Measurements from ENCODE around the gene C17orf78.
"Not testable (repeated sequence)": the region's sequence is repeated elsewhere in the genome, so short reads cannot be mapped to it uniquely, and the experiment has no call there.

The C17orf78 gene

DNA sequence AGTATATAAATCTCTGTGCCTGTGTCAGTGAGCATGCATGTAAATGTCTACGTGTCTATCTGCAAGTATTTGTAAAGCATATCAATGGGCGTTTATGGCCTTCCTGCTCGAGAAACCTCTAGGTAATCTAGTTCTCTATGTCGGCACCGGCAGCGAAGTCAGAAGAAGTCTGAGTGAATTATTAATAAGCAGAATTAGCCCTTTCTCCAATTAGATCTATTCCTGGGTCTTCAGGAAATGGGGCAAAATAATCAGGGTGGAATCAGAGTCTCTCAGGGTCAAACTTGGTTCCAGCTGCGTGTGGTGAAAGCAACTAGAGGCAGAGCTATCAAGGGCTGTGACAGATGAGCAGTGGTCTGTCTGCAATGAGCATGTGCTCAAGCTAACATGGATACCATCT, at the start of gene C17orf78:
C17orf78 (plus strand) TSS at position 280 of the 400 bp plus-strand sequence; CDS start at position 388, 108 bp downstream.
- in situ Hi-C loops (cut with MboI; ENCODE audit: low sequenced_read_pairs) = no loop called here

DNA sequence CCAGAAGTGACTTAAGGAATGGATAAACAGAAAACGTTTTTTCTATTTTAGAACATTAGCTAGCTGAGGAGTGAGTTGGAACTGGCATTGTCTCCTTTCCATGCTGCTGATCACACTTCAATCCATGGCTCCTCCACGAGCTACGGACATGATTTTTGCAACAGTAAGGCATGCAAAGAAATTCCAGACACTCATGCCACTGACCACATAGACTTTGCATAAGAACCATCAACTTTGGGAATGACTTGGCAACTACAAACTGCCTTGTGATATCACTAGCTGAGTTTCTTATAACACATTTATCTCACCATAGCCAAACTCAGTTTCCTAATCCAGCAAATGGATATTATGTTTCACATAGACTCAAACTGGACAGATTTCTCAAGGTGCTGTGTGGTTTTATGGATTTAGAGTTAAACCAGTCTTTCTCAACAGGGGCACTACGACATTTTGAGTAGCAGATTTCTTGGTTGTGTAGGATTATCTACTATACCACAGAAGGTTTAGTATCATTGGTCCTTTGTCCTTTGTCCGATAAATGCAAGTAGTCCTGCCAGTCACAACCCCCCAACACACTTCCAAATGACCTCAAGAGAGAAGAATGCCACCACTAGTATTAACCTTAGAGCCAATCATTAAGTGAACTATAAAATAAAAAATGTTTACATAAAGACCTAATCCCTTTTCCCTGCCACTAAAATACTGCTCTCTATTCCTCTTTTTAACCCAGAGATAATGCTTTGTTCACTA, 48.3 kb upstream of the C17orf78 start:
- in situ Hi-C loops (cut with MboI; ENCODE audit: low sequenced_read_pairs) = no loop called here

DNA sequence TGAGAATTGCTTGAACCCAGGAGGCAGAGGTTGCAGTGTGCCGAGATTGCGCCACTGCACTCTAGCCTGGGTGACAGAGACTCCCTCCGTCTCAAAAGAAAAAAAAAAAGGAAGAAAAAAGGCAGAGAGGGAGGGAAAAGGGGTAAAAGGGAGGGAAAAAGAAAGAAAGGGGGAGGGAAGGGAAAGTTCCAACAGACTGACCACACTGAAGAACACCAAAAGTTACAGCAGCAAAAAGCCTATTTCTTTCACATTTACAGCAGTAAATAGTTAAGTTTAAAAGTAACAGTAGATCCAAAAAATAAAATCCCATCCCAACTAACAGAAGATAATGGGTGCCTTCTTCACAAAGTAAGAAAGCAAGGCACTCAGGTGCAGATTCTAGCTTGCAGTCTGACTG, 36.9 kb upstream of the C17orf78 start:
- in situ Hi-C loops (cut with MboI; ENCODE audit: low sequenced_read_pairs) = no loop called here

DNA sequence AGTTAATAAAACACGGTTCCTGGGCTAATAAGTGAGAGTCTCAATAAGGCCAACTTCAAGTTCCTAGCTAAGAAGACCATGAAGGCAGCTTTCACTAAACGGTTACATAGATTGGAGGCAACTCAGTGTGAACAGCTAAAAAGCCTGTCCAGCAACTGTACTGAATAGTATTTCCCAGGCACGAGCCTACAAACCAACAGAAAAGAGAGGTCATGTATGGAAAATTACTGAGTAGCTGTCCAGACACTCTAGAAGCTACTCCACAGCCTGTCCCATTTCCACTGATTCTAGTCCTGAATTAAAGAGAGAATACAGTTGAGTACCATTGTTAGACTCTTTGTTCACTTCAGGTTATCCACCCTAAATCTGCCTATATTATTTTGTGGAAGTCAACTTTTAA, 36.5 kb upstream of the C17orf78 start:
- in situ Hi-C loops (cut with MboI; ENCODE audit: low sequenced_read_pairs) = no loop called here

DNA sequence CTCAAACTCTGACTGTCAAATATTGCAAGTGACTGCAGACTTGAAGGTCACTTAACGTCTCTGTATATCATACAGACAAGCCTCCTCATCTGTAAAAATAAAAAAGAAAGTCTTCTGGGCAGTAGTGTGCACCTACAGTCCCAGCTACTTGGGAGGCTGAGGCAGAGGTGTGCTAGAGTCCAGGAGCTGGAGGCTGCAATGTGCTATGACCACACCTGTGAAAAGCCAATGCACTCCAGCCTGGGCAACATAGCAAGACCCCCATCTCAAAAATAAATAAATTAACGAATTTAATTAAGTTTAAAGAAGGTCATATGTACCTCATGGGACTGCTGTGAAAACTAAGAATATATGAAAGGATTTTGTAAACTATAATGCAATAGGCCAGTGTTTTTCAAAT, 35.0 kb upstream of the C17orf78 start:
- in situ Hi-C loops (cut with MboI; ENCODE audit: low sequenced_read_pairs) = no loop called here

DNA sequence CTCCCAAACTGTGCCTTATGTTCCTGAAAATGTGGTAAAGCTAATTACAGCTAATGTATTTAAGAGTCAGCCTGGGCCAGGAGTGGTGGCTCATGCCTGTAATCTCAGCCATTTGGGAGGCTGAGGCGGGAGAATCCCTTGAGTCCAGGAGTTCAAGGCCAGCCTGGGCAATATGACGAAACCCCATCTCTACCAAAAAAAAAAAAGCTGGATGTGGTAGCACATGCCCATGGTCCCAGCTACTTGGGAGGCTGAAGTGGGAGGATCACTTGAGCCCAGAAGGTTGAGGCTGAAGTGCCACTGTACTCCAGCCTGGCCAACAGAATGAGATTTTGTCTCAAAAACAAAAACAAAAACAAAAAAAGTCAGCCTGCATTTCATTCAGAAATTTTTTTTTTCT, 33.2 kb upstream of the C17orf78 start:
- in situ Hi-C loops (cut with MboI; ENCODE audit: low sequenced_read_pairs) = no loop called here

DNA sequence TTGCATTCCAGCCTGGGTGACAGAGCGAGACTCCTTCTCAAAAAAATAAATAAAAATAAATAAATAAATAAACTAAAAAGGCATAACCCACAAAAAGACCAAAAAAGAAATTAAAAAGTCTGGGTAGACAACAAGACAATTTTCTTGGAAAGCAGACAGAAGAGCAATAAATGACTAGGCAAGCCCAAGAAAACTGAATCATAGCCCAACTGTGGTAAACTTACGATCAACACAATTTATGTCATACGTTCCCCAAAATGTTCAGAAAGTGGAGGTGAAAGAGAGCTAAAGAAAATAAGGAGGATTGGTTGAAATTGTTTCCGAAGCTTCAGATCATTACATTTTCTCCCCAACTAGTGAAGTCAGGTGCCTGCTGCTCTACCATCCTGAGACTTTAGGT, 31.3 kb upstream of the C17orf78 start:
- in situ Hi-C loops (cut with MboI; ENCODE audit: low sequenced_read_pairs) = no loop called here

DNA sequence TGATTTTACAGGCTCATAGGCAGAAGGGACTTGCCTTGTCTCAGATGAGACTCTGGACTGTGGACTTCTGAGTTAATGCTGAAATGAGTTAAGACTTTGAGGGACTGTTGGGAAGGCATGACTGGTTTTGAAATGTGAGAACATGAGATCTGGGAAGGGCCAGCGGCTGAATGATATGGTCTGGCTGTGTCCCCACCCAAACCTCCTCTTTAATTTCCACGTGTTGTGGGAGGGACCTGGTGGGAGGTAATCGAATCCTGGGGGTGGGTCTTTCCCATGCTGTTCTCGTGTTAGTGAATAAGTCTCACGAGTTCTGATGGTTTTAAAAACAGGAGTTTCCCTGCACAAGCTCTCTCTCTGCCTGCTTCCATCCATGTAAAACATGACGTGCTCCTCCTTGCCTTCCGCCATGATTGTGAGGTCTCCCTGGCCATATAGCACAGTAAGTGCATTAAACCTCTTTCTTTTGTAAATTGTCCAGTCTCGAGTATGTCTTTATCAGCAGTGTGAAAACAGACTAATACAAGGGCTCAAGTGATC, 28.9 kb upstream of the C17orf78 start:
- in situ Hi-C loops (cut with MboI; ENCODE audit: low sequenced_read_pairs) = not testable (repeated sequence)

DNA sequence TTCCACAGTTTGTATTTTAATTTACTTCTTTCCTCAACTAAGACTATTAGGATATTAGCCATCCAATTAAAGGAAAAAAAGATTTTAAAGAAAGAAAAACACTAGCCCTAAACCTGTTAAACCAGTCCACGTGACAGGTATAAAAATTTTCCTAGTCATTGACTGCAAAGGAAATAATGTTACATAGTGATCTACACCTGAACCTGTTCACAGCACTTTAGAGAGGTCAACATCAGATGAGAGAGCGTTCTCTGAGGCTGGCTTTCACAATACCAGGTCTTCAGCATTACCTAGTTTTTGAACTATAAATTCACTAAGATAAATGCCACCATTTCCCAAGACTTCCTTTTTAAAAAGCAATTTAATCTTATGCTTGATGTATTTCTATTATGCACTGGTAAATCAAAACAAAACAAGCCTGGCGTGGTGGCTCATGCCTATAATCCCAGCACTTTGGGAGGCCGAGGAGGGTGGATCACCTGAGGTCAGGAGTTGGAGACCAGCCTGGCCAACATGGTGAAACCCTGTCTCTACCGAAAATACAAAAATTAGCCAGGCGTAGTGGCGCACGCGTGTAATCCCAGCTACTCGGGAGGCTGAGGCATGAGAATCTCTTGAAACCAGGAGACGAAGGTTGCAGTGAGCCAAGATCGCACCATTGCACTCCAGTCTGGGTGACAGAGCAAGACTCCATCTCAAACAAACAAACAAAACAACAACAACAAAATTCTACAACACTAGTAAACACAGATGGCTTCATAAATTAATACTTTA, 18.8 kb upstream of the C17orf78 start:
- in situ Hi-C loops (cut with MboI; ENCODE audit: low sequenced_read_pairs) = not testable (repeated sequence)

DNA sequence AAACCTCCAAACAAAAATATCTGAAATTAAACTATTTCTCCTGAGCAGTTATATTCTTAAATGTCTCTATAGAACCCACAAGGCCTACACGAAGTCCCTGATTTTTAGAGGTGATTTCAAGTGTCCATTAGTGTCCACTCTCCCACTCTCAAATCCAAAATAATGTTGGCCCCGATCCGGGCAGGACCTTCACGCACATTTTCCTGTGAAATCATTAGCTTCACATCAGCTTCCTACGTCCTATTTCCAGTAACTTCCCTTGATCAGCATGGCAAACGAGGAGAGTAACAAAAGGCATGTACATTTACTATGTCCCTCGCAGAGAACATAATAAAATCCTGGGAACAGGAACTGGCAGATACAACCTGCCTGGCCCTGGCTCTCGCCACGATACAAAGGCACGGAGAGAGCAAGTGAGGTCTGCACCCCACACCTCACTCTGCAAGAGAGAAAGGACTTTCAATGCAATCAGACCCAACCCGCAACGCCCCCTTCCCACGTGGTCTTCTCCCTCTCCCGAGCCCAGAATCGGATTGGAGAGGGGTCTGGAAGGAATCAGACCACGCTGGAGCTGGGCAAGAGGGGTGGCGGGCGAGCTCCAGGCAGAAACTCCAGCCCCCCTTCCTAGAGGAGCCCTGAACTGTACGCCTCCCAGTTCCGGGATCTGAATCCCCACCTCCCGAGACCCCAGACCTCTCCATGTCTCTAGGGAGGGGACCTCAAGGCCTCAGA, 17.5 kb upstream of the C17orf78 start:
- in situ Hi-C loops (cut with MboI; ENCODE audit: low sequenced_read_pairs) = no loop called here

DNA sequence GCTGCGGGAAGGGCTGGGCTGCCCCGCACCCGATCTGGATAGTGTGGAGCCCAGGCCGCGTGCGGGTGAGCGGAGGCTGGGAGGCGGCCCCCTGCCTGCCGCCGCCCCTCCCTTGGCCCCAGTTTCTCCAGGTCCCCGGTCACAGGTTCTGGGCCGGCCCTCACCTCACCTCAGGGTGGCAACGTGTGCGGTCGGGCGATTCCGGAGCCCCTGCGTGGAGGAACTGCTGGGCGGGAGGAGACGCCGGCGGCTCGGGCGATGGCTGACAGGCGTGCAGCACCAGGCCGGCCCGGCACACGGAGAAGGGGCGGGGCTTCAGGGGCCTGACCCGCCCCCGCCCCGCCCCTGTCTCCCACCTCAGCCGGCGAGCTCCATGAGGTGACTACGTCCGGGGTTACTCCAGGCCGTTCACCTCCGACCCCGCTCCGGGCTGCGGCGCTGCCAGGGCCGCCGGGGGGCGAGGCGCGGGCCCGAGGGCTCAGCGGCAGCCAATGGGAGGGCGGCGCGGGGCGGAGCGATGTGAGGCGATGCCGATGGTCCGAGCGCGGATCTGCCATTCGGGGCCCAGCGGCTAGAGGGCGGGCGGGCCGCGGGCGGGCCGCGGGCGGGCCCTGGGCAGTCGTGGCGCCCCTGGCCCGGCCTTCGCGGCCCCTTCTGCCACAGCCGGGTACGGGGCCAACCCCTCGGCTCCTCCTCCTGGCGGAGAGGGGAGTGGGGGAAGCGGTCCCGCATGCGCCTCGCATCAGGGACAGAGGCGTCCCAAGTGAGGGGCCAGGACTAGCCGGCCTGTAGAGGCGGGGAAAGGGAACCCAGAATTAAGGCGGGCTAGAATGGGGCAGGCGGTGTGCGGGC, 16.7 kb upstream of the C17orf78 start:
- in situ Hi-C loops (cut with MboI; ENCODE audit: low sequenced_read_pairs) = no loop called here

DNA sequence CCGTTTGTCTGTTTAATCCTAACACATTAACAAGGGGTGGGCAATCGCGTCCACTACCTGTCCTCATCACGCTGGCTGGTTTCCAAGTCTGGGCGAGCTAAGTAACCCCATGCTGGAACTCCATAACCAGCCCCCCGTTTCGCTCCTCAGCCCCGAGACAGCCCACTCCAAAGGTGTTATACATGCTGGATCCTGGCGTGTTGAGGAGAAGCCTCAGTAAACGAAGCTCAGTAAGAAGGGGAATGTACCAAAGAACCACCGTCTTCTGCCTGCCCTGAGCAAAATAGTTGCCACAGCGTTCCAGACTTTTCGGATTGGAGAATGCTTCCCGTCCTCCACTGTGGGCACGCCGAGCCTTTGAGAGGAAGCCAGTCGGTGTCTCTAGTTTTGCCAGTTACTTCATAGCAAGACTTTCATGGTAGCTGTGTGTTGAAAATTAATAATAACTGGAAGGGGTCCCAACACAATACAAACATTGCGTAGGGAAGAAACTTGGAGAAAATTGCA, 16.1 kb upstream of the C17orf78 start:
- in situ Hi-C loops (cut with MboI; ENCODE audit: low sequenced_read_pairs) = no loop called here

DNA sequence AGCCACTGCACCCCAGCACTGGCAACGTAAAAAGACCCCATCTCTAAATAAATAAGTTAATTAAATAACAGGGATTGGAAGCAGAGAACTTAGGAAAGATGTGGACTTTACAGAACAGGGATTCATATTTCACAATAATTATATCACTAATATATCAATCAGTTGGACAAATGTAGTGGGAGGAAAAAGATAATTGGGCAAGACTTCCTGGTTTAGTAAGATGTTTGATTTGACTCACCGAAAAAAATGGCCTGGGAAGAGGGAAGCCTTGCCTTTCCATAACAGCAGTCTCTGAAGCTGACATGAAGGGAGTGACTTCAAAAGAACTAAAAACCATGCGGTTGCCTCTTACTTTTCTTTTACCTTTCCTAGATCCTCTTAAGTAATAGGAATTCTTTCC, 15.2 kb upstream of the C17orf78 start:
- in situ Hi-C loops (cut with MboI; ENCODE audit: low sequenced_read_pairs) = no loop called here

DNA sequence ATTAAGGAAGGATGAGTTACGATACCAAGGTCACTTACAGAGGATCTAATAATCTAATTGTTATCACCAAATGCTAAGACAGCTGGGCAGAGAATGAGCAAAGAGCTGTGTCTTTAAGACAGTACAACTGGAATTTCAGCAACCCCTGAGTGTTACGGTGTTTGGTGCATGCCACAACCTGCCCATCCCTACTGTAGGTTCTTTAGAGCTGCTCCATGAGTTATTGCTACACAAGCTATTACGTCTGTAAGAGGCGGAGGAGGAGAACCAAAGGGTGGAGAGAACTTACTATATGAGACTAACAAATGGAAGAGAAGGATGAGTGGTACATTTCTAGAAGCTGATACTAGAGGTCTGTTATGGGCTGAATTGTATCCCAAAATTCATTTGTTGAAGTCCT, 14.2 kb upstream of the C17orf78 start:
- in situ Hi-C loops (cut with MboI; ENCODE audit: low sequenced_read_pairs) = no loop called here

DNA sequence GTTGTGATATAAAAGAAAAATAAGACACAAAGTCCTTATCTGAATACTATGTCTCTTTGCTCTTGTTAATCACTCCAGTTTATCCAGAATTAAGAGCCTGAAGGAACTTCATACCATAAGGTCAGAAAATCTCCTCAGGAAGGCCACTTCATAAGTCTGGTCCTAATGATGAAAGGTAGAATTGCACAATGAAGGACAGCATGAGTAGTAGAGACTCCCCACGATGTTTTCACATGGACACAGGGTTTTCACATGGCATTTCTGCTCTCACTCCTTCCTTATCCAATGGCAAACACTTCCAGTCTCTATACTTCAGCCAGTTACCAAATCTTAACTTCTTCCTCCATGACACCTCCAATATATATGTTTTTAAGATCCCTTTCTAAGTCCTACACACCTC, 10.2 kb upstream of the C17orf78 start:
- in situ Hi-C loops (cut with MboI; ENCODE audit: low sequenced_read_pairs) = no loop called here

DNA sequence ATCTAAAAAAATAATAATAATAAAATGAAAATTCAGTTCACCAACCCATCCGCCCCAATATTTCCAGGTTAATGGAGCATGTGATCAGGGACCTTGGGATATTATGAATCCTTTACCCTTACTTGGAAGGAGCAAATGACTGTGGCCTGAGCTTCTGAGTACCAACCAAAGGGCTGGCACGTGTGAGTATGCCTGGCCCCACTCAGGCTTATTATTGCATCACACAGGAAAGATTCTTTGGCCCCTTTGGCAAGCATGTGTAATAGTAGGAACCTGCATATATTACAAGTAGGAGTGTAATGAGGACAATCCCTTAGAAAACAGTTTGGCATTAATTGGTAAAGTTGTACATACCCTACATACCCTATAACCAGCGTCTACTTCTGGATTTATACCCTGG, 7.2 kb upstream of the C17orf78 start:
- in situ Hi-C loops (cut with MboI; ENCODE audit: low sequenced_read_pairs) = no loop called here

DNA sequence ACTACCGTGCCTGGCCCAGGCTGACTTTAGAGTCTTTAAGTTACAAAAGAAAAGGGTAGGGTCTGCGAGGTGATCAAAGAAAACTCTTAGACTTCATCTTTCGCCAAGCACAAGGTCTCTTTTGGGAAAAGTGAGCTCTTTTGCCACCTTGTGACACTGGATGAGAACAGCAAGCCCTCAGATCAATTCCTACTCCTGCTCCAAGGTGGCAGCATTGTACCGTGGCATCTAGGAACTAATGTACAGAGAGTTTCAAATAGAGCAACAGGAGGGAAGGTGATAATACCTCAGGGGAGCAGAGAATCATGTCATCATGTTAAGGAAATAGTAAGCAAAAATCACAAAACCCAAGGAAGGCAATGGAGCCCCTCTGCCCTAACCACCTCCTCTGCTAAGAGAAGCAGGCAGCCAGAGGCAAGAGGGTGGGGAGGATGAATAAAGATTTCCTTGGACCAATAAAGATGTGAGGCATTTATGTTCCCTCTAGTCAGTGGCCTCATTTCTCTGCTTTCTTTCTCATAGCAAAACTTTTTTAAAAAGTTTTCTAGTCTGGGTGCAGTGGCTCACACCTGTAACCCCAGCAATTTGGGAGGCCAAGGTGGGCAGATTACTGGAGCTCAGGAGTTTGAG, 2.1 kb upstream of the C17orf78 start:
- in situ Hi-C loops (cut with MboI; ENCODE audit: low sequenced_read_pairs) = no loop called here

DNA sequence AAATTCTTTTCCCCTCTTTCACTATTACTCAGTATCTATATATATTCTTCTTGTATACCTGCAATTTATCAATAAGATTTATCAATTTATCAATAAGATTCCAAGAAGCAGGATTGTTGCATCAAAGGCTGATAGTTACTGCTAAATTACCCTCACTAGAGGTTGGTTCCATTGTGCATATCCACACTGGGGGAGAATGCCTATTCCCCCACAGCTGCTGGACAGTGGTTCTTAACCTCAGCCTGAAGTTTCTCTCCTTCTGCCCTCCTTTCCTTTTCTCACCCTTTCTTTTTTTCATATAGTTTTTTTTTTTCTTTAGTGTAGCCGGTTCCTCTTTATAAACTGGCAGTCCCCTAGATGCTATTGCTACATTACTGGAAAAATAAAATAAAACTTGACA, 6.3 kb downstream of the C17orf78 start:
- in situ Hi-C loops (cut with MboI; ENCODE audit: low sequenced_read_pairs) = no loop called here

DNA sequence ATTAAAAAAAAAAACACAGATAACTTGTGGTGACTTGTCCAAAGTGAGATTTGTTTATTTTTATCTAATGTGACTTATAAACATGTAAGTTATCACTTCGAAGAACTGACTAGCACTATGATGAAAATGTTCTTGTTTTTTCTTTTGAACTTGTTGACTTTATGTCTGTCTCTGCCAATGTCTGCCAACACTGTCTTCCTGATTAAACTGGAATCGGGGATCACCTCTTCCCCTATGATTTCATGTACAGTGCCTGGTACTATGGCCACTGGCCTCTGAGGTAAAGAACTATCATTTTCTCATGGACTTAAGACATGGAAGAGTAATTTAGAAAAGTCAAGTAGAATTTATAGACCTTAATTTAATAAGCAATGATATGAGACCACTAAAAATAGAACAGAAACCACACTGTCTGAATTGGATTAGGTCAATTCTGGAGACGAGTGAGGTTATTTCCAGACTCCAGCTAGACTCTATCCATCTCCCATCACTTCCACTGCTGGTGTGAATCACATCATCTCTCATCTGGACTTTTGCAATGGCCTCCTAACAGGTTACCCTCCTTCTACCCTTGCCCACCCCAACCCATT, 8.9 kb downstream of the C17orf78 start:
- in situ Hi-C loops (cut with MboI; ENCODE audit: low sequenced_read_pairs) = no loop called here
